Suprapubic skin (tissue), 4 donors: Measurements from ENCODE around the gene TUBB6. TPM values are rescaled to one million over a fixed set of nuclear protein-coding genes. Genes with fewer than 3 reads are reported as not detected.

Experiments
- DNase-seq, 2 donors: peaks; one replicate each; pipeline ENCODE4 v3.0.0-alpha.2; 2019; ENCODE audit warnings: low spot score in 2 of 2
- H3K27ac ChIP-seq: fragments of 200-600 bp; sonication (generic); one replicate; pipeline ENCODE4 v1.5.1; 2019
- H3K27me3 ChIP-seq: fragments of 200-600 bp; sonication (generic); one replicate; pipeline ENCODE4 v1.5.1; 2019
- H3K36me3 ChIP-seq: fragments of 200-600 bp; sonication (generic); one replicate; pipeline ENCODE4 v1.5.1; 2019
- H3K4me1 ChIP-seq: fragments of 200-600 bp; sonication (generic); one replicate; pipeline ENCODE4 v1.5.1; 2019
- H3K4me3 ChIP-seq: fragments of 200-600 bp; sonication (generic); one replicate; pipeline ENCODE4 v1.5.1; 2019; ENCODE audit warnings: mild to moderate bottlenecking
- H3K9me3 ChIP-seq: fragments of 200-600 bp; sonication (generic); one replicate; pipeline ENCODE4 v1.5.1; 2019
- CTCF ChIP-seq, 2 donors: fragments of 200-600 bp in 1 of 2; fragments of 450-650 bp in 1 of 2; sonication (generic) in 1 of 2; IDR thresholded peaks; one replicate each; pipeline ENCODE4 v1.5.1; 2016 to 2019; ENCODE audit warnings: antibody characterized with exemption in 2 of 2, mild to moderate bottlenecking in 1 of 2, moderate library complexity in 1 of 2
- EP300 ChIP-seq: sonication (generic); formaldehyde crosslinking; IDR thresholded peaks from one replicate; pipeline ENCODE4 v1.6.1; 2017; ENCODE audit warnings: antibody characterized with exemption
- POLR2A ChIP-seq, 2 donors: fragments of 450-650 bp; IDR thresholded peaks; one replicate each; pipeline ENCODE4 v1.6.1; 2017; ENCODE audit warnings: antibody characterized with exemption in 2 of 2, mild to moderate bottlenecking in 2 of 2, moderate library complexity in 2 of 2
- POLR2AphosphoS5 ChIP-seq, 3 donors: sonication (generic); formaldehyde crosslinking; IDR thresholded peaks; one replicate each; pipeline ENCODE4 v1.6.1; 2017; ENCODE audit warnings: antibody characterized with exemption in 3 of 3
- WGBS: methylation state at CpG from one replicate; pipeline ENCODE4 v1.1.5; 2018; 5-methylcytosine and 5-hydroxymethylcytosine counted together
- total RNA-seq, 4 donors: library from RNA; depleted of rRNA; stranded (reverse); fragments of >200 nt; gene quantifications; one replicate each; pipeline ENCODE4 v1.1.0, GENCODE V29; 2016

The TUBB6 gene
- total RNA-seq, 4 donors from 2014 or later: 211 to 298 (median 220) TPM

- 87% methylated on average over 5 of the region's 5 CpGs for WGBS
- H3K36me3 ChIP-seq: peaks cover 75% of the 10 kb centered on the region
- H3K4me3 ChIP-seq: no peak overlapping the region
- no peak for DNase-seq
- no peak overlapping the region for H3K27ac ChIP-seq
- H3K4me1 ChIP-seq: no peaks in the 10 kb centered on the region
- no peak for TF ChIP-seq POLR2A (IDR thresholded peaks at IDR 0.05)
- no peak for TF ChIP-seq EP300
- no peak for TF ChIP-seq CTCF (IDR thresholded peaks at IDR 0.05)
- no peak for TF ChIP-seq POLR2AphosphoS5 (IDR thresholded peaks at IDR 0.05)
- no peaks in the 10 kb centered on the region for H3K9me3 ChIP-seq
- H3K27me3 ChIP-seq: no peaks in the 10 kb centered on the region
These were observed 58.7 kb downstream of the TUBB6 start for GRCh38 chr18:12366784-12367183.

- Histone ChIP-seq H3K4me1 (peaks cover 21% of the 10 kb centered on the region), H3K27me3 (no peaks in the 10 kb centered on the region), H3K36me3 (peaks cover 52% of the 10 kb centered on the region), H3K4me3 (no peak overlapping the region), H3K9me3 (no peaks in the 10 kb centered on the region), H3K27ac (no peak overlapping the region)
- 86% methylated on average over 7 of the region's 7 CpGs for WGBS
- no peak for DNase-seq
- TF ChIP-seq CTCF (IDR thresholded peaks at IDR 0.05): no peak
- no peak for TF ChIP-seq POLR2A (IDR thresholded peaks at IDR 0.05)
- no peak for TF ChIP-seq EP300
- no peak for TF ChIP-seq POLR2AphosphoS5 (IDR thresholded peaks at IDR 0.05)
These were observed 61.2 kb downstream of the TUBB6 start for GRCh38 chr18:12369211-12369610.

- TF ChIP-seq POLR2A (IDR thresholded peaks at IDR 0.05) (no peak), CTCF (IDR thresholded peaks at IDR 0.05) (no peak), EP300 (no peak), POLR2AphosphoS5 (IDR thresholded peaks at IDR 0.05) (no peak)
- Histone ChIP-seq H3K36me3 (peaks cover 30% of the 10 kb centered on the region), H3K4me1 (peaks cover 40% of the 10 kb centered on the region), H3K4me3 (no peak overlapping the region), H3K9me3 (no peaks in the 10 kb centered on the region), H3K27me3 (no peaks in the 10 kb centered on the region), H3K27ac (no peak overlapping the region)
- no peak for DNase-seq
- WGBS: 81% methylated on average over 2 of the region's 2 CpGs
These were observed 63.5 kb downstream of the TUBB6 start for GRCh38 chr18:12371590-12371989.

- no peak overlapping the region for H3K4me3 ChIP-seq
- TF ChIP-seq POLR2A (IDR thresholded peaks at IDR 0.05): no peak
- TF ChIP-seq CTCF (IDR thresholded peaks at IDR 0.05): no peak
- no peak for TF ChIP-seq POLR2AphosphoS5 (IDR thresholded peaks at IDR 0.05)
- no peak for TF ChIP-seq EP300
- H3K9me3 ChIP-seq: no peaks in the 10 kb centered on the region
- H3K36me3 ChIP-seq: peaks cover 22% of the 10 kb centered on the region
- no peak for DNase-seq
- no peaks in the 10 kb centered on the region for H3K27me3 ChIP-seq
- WGBS: 55% methylated on average over 3 of the region's 3 CpGs
- H3K27ac ChIP-seq: no peak overlapping the region
- peaks cover 42% of the 10 kb centered on the region for H3K4me1 ChIP-seq
These were observed 64.4 kb downstream of the TUBB6 start for GRCh38 chr18:12372406-12372805.

- Histone ChIP-seq H3K27me3 (no peaks in the 10 kb centered on the region), H3K9me3 (no peaks in the 10 kb centered on the region), H3K27ac (no peak overlapping the region), H3K36me3 (peaks cover 13% of the 10 kb centered on the region), H3K4me3 (no peak overlapping the region), H3K4me1 (peaks cover 48% of the 10 kb centered on the region)
- WGBS: 72% methylated on average over 4 of the region's 4 CpGs
- TF ChIP-seq POLR2A (IDR thresholded peaks at IDR 0.05): no peak
- no peak for TF ChIP-seq POLR2AphosphoS5 (IDR thresholded peaks at IDR 0.05)
- TF ChIP-seq EP300: no peak
- no peak for TF ChIP-seq CTCF (IDR thresholded peaks at IDR 0.05)
- no peak for DNase-seq
These were observed 65.2 kb downstream of the TUBB6 start for GRCh38 chr18:12373116-12373770.
